Sigmoid colon (tissue), 4 donors: ENCODE results near the gene CPXM2.

ENCODE experiments used
- CTCF ChIP-seq, 4 experiments: fragments of 450-650 bp in 3 of 4; fragments of 200-600 bp in 1 of 4; IDR thresholded peaks; one replicate each; pipeline ENCODE4 v1.5.1; 2016 to 2019; ENCODE audit warnings: antibody characterized with exemption in 4 of 4, mild to moderate bottlenecking in 3 of 4, moderate library complexity in 2 of 4
- EP300 ChIP-seq, 4 donors: sonication (generic); formaldehyde crosslinking; IDR thresholded peaks; one replicate each; pipeline ENCODE4 v1.6.1; 2017; ENCODE audit warnings: antibody characterized with exemption in 4 of 4

- TF ChIP-seq CTCF (IDR thresholded peaks at IDR 0.05) (no peak), EP300 (IDR thresholded peaks at IDR 0.05) (no peak)
Measured at GRCh38 chr10:123889821-123890220, 1.8 kb downstream of the CPXM2 start.
